ENCODE results near the gene MAP3K1.
"Not testable (repeated sequence)": the region's sequence is repeated elsewhere in the genome, so short reads cannot be mapped to it uniquely, and the experiment has no call there.

MAP3K1 gene

DNA sequence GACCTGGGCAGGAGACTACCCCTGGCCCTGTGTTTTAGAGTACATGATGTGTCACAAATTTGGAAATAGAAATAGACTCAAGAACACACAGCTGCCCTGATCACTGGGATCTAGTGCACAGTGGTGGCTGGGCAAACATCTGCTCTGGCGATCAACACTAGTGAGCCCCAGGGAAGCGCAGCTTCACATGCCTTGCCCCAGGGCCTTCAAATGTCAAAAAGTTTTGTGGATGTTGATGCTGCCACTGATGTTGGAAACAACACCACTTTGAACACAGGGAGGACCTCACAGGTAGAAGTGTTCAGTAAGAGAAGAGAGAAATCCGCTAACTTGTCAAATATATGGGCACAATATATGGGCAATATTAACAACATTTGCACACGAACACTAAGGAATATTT, 7.1 kb upstream of the MAP3K1 start:
- no peak overlapping the region for H3K27ac Mint-ChIP-seq
- no peaks in the 10 kb centered on the region for H3K27me3 Mint-ChIP-seq
- H3K4me1 Mint-ChIP-seq = peaks cover 17% of the 10 kb centered on the region
- H3K4me3 Mint-ChIP-seq = no peak overlapping the region
- H3K36me3 Mint-ChIP-seq = no peaks in the 10 kb centered on the region
- H3K9me3 Mint-ChIP-seq = no peaks in the 10 kb centered on the region

GRCh38 chr5:56810826-56811225, 4.5 kb upstream of the MAP3K1 start:
- Mint-ChIP-seq H3K4me1 (peaks cover 4% of the 10 kb centered on the region), H3K4me3 (no peak overlapping the region), H3K27me3 (no peaks in the 10 kb centered on the region), H3K27ac (no peak overlapping the region), H3K9me3 (no peaks in the 10 kb centered on the region), H3K36me3 (no peaks in the 10 kb centered on the region)

DNA sequence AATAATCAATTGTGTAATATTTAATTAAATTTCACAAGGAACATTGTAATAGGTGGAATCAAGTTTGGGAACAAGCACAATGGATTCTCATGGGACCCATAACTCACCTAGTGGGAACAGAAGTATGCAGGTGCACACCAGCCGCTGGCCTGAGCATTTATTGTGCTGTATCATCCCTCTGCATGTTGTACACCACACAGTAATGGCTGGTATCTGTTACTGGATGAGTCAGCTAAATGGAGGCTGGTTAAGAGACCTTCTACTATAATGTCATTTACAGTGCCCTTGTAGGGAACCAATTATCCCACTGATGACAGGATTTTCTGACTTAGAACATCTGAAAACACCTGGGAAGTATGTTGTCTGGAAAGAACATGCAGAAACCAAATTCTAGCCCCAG, 3.2 kb upstream of the MAP3K1 start:
- Mint-ChIP-seq H3K4me1 (peaks cover 6% of the 10 kb centered on the region), H3K4me3 (no peak overlapping the region), H3K27ac (no peak overlapping the region), H3K36me3 (no peaks in the 10 kb centered on the region), H3K27me3 (no peaks in the 10 kb centered on the region), H3K9me3 (no peaks in the 10 kb centered on the region)

DNA sequence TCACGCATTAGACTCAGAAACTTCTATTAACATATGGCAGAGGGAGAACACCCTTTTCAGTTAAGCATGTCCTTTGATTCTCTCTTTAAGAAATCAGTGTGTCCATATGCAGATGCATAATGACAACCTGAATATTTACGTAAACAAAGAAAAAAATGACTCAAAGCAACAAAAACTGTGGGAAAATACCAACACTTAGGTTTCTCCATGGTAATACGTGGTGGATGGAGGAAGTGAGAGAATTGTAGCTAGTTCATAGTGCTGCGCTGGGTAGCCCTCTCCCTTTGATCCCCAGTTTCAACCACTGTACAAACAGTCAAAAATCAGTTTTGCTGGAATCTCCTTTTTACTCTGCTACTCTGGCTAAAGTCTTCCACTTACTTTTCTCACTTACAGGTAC, 2.0 kb upstream of the MAP3K1 start:
- Mint-ChIP-seq H3K27ac (peak overlapping the region; percentile 75), H3K4me3 (peak overlapping the region; percentile 19), H3K36me3 (no peaks in the 10 kb centered on the region), H3K4me1 (peaks cover 11% of the 10 kb centered on the region), H3K27me3 (no peaks in the 10 kb centered on the region), H3K9me3 (no peaks in the 10 kb centered on the region)

DNA sequence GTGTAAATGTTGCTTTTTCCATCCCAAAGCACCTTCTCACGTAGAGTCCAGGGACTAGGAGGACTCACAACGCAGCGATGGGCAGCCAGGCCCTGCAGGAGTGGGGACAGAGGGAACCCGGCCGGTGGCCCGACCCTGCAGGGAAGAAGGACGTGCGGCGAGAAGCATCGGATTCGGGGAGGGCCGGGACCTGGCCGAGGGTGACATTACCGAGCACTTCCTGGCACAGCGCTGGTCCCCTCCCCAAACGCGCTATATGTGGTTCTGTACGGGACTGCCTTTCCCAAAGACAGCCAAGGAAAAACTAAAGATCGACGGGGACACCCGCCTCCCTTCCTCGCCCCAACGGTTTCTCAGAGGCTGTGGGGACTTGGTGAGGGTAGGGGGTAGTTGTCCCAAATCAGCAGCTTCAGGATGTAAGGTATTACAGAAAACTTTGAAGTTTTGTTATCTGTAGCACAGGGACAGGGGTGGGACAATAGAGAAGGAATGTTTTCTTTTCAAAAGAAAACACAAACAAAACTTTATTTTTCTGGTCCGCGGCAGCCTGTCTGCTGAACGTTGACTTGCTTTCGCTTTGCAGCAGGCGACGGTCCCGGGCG, 887 bp upstream of the MAP3K1 start:
- Mint-ChIP-seq H3K36me3 (no peaks in the 10 kb centered on the region), H3K4me1 (peaks cover 22% of the 10 kb centered on the region), H3K27ac (peak overlapping the region; percentile 91), H3K4me3 (peak overlapping the region; percentile 92), H3K9me3 (no peaks in the 10 kb centered on the region), H3K27me3 (no peaks in the 10 kb centered on the region)

DNA sequence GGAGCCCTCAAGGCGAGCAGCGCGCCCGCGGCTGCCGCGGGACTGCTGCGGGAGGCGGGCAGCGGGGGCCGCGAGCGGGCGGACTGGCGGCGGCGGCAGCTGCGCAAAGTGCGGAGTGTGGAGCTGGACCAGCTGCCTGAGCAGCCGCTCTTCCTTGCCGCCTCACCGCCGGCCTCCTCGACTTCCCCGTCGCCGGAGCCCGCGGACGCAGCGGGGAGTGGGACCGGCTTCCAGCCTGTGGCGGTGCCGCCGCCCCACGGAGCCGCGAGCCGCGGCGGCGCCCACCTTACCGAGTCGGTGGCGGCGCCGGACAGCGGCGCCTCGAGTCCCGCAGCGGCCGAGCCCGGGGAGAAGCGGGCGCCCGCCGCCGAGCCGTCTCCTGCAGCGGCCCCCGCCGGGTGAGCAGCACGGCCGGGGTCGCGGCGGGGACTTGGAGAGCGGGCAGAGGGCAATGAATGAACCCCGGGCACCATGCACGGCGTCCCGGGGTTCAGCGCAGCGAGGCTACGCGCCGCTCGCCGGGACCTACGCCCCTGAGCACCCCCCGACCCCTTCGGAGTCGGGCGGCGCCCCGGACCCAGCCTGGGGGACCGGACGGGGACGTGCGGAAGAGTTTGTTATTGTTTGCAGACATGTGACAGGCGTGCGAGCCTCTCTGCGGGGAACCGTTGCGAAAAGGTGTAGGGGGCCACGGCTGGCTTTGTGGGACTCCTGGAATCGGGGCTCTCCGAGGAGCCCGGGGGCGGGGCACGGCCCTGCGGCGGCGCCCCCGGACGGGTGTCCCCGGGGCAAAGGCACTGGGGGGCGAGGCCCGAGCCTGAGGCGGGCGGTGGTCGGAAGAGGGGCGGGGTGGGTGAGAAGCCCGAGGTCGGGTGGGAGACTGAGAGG, 553 bp downstream of the MAP3K1 start:
- peak overlapping the region; percentile 17 for H3K27ac Mint-ChIP-seq
- H3K36me3 Mint-ChIP-seq = peaks cover 2% of the 10 kb centered on the region
- H3K4me3 Mint-ChIP-seq = peak overlapping the region; percentile 85
- no peaks in the 10 kb centered on the region for H3K9me3 Mint-ChIP-seq
- peaks cover 35% of the 10 kb centered on the region for H3K4me1 Mint-ChIP-seq
- no peaks in the 10 kb centered on the region for H3K27me3 Mint-ChIP-seq

DNA sequence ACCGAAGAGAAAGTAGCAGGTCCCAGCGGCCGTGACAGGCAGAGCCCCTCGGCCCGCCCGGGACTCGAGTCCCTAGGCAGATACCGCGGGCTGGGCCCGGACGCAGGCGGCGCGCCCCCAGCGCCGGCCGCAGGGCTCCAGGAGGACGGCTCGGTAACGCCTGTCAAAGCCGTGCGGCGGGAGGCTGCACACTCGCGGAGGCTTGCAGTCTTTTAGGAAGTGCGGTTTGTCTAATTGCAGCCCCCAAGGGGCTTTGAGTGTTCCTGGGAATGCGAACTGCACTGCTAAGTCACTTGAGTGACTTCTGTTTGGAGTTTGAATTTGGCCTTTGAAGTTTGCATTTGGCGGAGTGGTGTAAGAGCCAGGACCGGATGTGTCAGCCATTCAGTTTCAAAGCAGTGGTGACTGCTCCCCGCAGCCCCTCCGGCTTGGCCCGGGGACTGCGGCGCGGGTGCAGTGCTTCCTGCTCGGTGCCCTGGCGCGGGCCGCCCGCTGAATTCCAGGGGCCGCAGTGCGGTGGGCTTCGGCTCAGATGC, 1.3 kb downstream of the MAP3K1 start:
- Mint-ChIP-seq H3K9me3 (no peaks in the 10 kb centered on the region), H3K27me3 (no peaks in the 10 kb centered on the region), H3K4me3 (peak overlapping the region; percentile 85), H3K27ac (peak overlapping the region; percentile 82), H3K36me3 (peaks cover 2% of the 10 kb centered on the region), H3K4me1 (peaks cover 39% of the 10 kb centered on the region)

- peak overlapping the region; percentile 82 for H3K27ac Mint-ChIP-seq
- peaks cover 2% of the 10 kb centered on the region for H3K36me3 Mint-ChIP-seq
- peak overlapping the region; percentile 85 for H3K4me3 Mint-ChIP-seq
- H3K9me3 Mint-ChIP-seq = no peaks in the 10 kb centered on the region
- peaks cover 45% of the 10 kb centered on the region for H3K4me1 Mint-ChIP-seq
- no peaks in the 10 kb centered on the region for H3K27me3 Mint-ChIP-seq
Measured at GRCh38 chr5:56817263-56818014, 2.1 kb downstream of the MAP3K1 start.

- peak overlapping the region; percentile 90 for H3K27ac Mint-ChIP-seq
- H3K4me1 Mint-ChIP-seq = peaks cover 56% of the 10 kb centered on the region
- no peaks in the 10 kb centered on the region for H3K27me3 Mint-ChIP-seq
Measured at GRCh38 chr5:56818450-56819037, 3.2 kb downstream of the MAP3K1 start.

DNA sequence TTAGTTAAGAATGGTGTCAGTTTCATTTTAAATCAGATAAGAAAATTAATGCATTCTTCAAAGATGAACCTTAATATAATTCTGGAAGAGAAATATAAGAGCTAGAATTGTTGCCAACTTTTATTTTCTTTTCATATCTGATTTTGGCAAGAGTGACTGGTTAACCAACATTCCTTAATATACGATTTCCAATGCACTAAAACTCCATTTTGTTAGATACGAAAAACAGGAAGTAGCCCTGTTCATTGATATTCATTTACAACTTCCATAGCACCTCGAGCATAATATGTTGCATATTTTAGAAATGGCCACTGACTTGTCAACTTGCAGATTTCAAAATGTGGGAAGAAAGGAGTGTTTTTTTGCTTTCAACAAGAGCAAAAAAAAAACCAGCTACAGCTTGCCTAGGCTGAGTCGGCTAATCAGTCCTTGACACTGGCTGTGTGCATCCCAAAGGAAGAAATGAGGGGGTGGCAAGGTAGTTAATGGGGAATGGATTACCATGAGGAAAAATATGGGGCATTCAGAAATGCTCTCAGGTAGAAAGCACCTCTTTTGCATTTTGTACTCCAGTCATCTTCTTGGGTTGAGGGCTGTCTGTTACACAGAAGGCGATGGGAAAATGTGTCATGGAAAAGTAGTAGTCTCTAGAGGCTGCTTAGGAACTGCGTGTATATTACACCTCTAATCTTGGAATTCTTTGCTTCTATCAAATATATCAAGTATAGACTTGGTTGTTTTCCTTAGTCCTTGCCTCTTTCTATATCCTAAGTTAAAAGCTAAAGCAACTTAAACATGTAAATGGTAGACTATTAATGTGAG, 3.9 kb downstream of the MAP3K1 start:
- Mint-ChIP-seq H3K27ac (peak overlapping the region; percentile 87), H3K36me3 (peaks cover 6% of the 10 kb centered on the region), H3K27me3 (no peaks in the 10 kb centered on the region), H3K4me3 (peak overlapping the region; percentile 86), H3K4me1 (peaks cover 62% of the 10 kb centered on the region), H3K9me3 (no peaks in the 10 kb centered on the region)

More at GRCh38 chr5:56818450-56819037, 3.2 kb downstream of the MAP3K1 start:
- Mint-ChIP-seq H3K36me3 (peaks cover 6% of the 10 kb centered on the region), H3K4me3 (peak overlapping the region; percentile 86), H3K9me3 (no peaks in the 10 kb centered on the region)

DNA sequence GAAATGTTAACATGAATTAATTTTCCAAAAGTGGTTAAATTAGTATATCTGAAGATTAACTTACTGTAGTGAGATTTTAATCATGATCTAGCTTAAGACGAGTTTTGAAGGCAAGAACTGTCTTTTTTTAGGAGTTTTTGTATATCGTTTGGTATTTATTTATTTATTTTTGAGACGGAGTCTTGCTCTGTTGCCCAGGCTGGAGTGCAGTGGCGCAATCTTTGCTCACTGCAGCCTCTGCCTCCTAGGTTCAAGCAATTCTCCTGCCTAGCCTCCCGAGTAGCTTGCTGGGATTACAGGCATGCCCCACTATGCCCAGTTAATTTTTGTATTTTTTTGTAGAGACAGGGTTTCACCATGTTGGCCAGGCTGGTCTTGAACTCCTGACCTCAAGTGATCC, 6.5 kb downstream of the MAP3K1 start:
- H3K36me3 Mint-ChIP-seq, H3K9me3 Mint-ChIP-seq, H3K27me3 Mint-ChIP-seq, H3K4me3 Mint-ChIP-seq: not testable (repeated sequence)
- Mint-ChIP-seq H3K27ac (peak overlapping the region; percentile 48), H3K4me1 (peaks cover 88% of the 10 kb centered on the region)

GRCh38 chr5:56822981-56823380, 7.6 kb downstream of the MAP3K1 start:
- Mint-ChIP-seq H3K4me3 (peak overlapping the region; percentile 80), H3K4me1 (peaks cover 86% of the 10 kb centered on the region), H3K36me3 (peaks cover 6% of the 10 kb centered on the region), H3K27ac (peak overlapping the region; percentile 96), H3K27me3 (no peaks in the 10 kb centered on the region), H3K9me3 (no peaks in the 10 kb centered on the region)

DNA sequence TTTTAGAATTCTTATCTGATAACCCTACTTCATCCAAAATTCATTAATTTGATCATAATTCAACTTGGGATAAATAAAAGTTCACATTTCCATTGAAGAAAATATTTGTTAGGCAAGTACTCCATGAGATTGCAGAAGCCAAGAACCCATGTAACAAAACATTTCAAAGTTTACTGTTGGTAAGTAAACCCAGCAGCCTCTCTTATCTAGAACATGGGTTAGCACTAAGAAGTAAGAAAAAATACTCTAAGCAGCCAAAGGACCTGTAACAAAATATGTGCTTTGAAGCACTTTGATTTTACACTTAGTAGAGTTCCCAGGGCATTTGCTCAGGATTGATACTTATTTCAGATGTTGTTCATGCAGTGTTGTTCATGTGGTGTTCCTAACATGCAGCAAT, 8.7 kb downstream of the MAP3K1 start:
- Mint-ChIP-seq H3K27ac (peak overlapping the region; percentile 66), H3K36me3 (peaks cover 6% of the 10 kb centered on the region), H3K4me3 (peak overlapping the region; percentile 30), H3K9me3 (no peaks in the 10 kb centered on the region), H3K27me3 (no peaks in the 10 kb centered on the region), H3K4me1 (peaks cover 89% of the 10 kb centered on the region)

GRCh38 chr5:56825222-56825824, 10.0 kb downstream of the MAP3K1 start:
- Mint-ChIP-seq H3K9me3 (no peaks in the 10 kb centered on the region), H3K4me1 (peaks cover 91% of the 10 kb centered on the region), H3K27ac (peak overlapping the region; percentile 88), H3K27me3 (no peaks in the 10 kb centered on the region), H3K4me3 (no peak overlapping the region), H3K36me3 (peaks cover 6% of the 10 kb centered on the region)
